Stomach (tissue), 4 donors: ENCODE measurements around the gene ZNF326.

Experiments used
- CTCF ChIP-seq, 7 experiments: fragments of 450-650 bp in 4 of 7; fragments of 200-600 bp in 3 of 7; sonication (generic) in 3 of 7; IDR thresholded peaks; one replicate each; pipeline ENCODE4 v1.5.1; 2016 to 2019; ENCODE audit warnings: antibody characterized with exemption in 7 of 7, control low read depth in 2 of 7, mild to moderate bottlenecking in 1 of 7
- POLR2AphosphoS5 ChIP-seq, 3 donors: sonication (generic); formaldehyde crosslinking; IDR thresholded peaks; one replicate each; pipeline ENCODE4 v1.6.1; 2016; ENCODE audit warnings: antibody characterized with exemption in 3 of 3

DNA sequence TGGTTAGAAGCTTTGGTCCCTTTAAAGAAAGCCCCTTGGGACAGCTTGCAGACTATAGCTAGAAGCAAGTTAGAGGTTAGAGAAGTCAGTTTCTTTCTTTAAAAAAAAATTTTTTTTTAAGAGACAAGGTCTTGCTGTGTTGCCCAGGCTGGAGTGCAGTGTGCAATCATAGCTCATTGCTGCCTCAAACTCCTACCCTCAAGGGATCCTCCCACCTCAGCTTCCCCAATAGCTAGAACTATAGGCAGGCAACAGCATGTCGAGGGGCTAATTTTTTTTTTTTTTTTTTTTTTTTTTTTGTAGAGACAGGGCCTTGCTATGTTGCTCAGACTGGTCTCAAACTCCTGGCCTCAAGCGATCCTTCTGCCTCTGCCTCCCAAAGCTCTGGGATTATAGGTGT lies 44.2 kb upstream of the ZNF326 start:
- TF ChIP-seq CTCF (IDR thresholded peaks at IDR 0.05), result no peak
- TF ChIP-seq POLR2AphosphoS5 (IDR thresholded peaks at IDR 0.05), result no peak
